Stimulated activated CD8-positive, alpha-beta memory T cell treated with anti-CD3 and anti-CD28 coated beads, Interleukin-2, amount 100 ng/mL, for 48 hours (primary cell): ENCODE measurements around the gene ECE2.
"Not testable (repeated sequence)": the region's sequence is repeated elsewhere in the genome, so short reads cannot be mapped to it uniquely, and the experiment has no call there.

Source experiments
- DNase-seq, 2 donors: peaks; one replicate each; pipeline ENCODE4 v3.0.0-alpha.2; 2020; ENCODE audit warnings: low read depth in 2 of 2

The ECE2 gene

GRCh38 chr3:184267249-184267648 is 8.6 kb upstream of the ECE2 start:
- not testable (repeated sequence) for DNase-seq

DNA sequence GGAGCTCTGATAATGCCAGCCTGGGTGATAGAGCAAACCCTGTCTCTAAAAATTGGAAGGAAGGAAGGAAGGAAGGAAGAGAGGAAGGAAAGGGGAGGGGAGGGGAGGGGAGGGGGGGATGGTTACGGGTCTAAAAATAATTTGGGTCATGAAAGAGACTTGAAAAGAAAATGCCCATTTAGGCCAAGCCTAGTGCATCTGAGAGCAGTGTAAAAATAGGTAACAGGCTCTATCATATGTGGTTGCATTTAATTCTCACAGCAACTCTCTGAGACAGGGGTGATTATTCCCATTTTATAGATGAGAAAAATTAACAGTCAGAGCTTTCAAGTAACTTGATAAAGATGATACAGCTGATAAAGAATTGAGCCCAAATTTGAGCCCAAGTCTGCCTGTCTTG is 3.6 kb upstream of the ECE2 start:
- DNase-seq = no peak

DNA sequence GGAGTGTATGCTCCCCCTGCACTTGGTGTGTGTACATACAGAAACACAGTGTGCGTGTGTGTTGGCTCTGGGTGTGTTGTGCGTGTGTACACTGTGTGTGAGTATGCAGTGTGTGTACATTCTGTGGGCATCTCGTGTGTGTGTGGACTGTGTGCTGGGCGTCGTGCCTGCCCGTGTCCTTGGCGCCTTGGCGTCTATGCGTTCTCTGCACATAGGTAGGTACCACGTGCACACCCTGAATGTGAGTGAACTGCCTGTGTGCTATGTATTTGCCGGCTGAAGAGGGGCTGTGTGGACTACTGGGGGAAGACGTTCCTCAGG is 481 bp upstream of the ECE2 start:
- DNase-seq = no peak

GRCh38 chr3:184277366-184277765 is 1.5 kb downstream of the ECE2 start:
- DNase-seq = no peak

DNA sequence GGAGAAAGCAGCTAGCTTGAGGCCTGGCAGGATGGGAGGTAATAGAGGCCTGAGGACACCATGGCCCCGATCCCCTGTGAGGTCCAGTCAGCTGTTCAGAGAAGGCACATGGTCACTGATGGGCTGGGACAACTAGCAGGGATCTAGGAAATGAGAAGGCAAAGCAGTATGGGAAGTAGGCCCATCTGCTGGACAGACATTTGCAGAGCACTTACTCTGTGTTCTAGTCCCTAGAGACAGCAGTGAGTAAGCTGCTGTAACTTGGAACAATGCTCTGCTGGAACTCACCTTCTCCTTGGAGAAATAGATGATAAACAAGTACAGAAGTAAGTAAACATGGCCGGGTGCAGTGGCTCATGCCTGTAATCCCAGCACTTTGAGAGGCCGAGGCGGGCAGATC is 7.1 kb downstream of the ECE2 start:
- no peak for DNase-seq

GRCh38 chr3:184283681-184284080 is 7.9 kb downstream of the ECE2 start:
- no peak for DNase-seq

DNA sequence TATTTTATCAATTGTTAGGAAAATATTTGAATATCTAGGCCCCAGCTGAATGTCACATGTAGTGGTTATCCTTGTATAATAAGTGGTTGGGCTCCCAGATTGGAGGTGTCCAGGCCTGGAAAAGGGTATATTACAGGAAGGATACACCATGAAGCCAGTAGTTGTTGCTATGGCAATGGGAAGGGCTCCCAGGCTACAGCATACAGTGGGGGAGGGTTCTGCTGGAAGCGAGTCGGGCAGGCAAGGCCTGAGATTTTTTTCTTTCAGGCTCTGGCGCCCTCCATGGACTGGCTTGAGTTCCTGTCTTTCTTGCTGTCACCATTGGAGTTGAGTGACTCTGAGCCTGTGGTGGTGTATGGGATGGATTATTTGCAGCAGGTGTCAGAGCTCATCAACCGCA is 8.9 kb downstream of the ECE2 start:
- no peak for DNase-seq

GRCh38 chr3:184289426-184289938 is 13.7 kb downstream of the ECE2 start:
- DNase-seq = peak; percentile 52 to 65

DNA sequence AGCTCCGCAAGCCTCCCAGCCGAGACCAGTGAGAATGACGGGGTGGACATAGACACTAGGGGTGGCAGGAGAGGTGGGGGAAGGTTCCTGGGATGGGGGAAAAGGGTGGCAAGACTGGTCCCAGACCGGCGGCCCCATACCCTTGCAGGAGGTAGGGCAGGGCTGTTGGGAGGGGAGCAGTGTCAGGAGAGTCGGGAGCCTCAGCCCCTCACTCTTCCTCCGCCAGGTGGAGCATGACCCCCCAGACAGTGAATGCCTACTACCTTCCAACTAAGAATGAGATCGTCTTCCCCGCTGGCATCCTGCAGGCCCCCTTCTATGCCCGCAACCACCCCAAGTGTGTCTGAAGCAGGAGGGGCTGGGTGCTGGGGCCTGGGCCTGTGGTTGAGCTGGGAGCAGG is 14.5 kb downstream of the ECE2 start:
- no peak for DNase-seq

- DNase-seq = no peak
Measured at GRCh38 chr3:184291044-184291737, 15.4 kb downstream of the ECE2 start.

DNA sequence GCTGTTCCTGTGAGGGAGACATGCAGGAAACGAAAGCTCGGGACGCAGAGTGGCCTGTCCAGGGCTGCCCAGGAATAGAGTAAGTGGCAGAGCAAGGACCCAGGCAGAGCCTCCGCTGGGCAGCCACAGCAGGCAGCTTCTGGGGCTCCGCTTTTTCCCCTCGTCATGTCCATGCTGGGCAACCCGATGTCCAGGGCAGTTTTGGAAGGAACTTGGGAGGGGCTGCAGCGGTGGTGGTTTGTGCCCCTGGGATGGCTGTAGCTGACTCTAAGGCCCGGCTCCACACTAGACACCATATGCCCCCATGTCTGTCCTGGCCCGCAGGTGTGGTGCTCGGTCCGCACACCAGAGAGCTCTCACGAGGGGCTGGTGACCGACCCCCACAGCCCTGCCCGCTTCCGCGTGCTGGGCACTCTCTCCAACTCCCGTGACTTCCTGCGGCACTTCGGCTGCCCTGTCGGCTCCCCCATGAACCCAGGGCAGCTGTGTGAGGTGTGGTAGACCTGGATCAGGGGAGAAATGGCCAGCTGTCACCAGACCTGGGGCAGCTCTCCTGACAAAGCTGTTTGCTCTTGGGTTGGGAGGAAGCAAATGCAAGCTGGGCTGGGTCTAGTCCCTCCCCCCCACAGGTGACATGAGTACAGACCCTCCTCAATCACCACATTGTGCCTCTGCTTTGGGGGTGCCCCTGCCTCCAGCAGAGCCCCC is 16.1 kb downstream of the ECE2 start:
- DNase-seq = no peak

GRCh38 chr3:184295771-184296170 is 19.9 kb downstream of the ECE2 start:
- no peak for DNase-seq

- no peak for DNase-seq
Measured at GRCh38 chr3:184296616-184297015, 20.8 kb downstream of the ECE2 start.

DNA sequence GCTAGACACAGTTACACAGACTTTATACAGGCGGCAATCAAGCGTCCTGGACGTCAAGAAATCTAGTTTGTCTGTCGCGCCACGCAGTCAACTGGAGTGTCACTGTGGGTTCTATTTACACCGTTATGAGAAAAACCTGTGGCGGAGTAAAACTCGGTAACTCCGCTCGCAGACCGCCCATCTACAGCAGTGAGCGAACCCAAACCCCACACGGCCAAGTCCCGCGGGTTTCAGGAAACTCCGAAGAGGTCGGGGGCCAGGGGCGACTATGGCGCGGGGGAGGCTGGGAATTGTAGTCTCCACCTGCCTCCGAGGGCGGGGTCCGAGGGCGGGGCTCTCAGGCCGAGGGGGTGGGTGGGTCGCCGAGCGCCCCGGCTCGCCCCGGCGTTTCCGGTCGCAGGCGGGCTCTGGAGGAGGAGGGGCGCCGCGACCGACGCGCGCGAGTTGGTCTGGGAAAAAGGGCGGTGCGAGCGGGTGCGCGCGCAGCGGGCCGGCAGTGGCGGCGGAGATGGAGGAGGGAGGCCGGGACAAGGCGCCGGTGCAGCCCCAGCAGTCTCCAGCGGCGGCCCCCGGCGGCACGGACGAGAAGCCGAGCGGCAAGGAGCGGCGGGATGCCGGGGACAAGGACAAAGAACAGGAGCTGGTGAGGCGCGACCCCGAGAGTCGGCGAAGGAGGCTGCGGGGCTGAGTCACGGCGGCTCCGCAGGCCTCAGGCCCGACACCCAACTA is 23.1 kb downstream of the ECE2 start, which contains the start of gene PSMD2:
PSMD2 (plus strand) TSS at position 483 of the 729 bp plus-strand sequence; CDS start at position 509, 26 bp downstream.
- DNase-seq = peak; percentile 98

DNA sequence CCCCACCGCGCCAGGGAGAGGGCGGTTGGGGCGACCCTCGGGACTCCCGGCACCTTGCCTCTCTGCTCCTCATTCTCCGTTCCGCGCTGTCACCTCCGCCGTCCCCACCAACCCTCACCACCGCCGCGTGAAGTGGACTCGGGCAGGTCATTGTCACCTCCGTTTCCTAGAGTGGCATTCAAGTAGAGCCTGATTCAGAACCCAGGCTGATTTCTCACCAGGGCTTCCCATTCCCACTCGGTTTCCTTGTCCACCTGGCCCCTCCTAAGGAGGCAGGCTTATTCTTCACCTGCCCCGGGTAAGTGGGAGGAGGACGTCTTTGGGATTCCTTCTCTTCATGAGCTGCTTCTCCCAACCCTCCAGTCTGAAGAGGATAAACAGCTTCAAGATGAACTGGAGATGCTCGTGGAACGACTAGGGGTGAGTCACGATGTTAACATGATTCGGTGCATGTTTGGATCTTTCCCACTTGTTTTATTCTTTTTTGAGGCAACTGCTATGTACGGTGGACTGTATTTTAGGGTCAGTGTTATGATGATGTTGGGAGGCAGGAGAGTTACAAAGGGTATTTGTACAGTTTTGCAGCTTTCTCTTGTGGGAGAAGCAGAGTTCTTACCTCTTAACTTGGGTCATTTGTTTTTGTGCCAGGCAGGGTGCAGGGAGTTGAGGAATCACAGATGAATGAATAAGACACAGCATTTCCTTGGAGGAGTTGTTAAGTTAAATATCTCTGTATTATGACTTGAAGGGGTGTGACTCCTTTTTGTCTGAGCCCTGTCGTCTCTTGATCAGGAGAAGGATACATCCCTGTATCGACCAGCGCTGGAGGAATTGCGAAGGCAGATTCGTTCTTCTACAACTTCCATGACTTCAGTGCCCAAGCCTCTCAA is 23.9 kb downstream of the ECE2 start:
- no peak for DNase-seq

DNA sequence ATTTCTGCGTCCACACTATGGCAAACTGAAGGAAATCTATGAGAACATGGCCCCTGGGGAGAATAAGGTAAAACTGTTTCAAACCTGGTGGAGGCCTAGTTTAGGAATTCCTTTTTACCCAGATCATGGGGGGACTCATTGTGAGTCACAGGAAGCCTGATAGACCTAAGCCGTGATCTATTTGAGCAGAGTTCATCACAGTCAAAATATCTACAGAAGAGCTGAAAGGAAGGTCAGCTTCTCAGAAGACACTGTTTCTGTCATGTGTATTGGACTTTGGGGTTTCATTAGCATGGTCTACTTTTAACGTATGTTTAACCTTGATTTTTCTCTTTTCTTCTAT is 24.5 kb downstream of the ECE2 start:
- no peak for DNase-seq

DNA sequence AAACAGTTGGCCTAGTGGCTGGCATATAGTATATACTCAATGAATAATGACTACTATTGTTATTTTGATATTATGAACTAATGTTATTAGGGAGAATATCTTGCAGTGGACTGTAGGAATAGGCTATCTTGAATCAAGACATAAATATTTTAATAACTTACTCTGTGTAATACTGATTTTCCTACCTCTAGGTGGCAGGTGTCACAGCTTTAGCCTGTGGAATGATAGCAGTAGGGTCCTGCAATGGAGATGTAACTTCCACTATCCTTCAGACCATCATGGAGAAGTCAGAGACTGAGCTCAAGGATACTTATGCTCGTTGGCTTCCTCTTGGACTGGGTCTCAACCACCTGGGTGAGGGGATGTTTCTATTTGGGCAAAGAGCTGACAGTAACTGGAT is 29.8 kb downstream of the ECE2 start:
- no peak for DNase-seq

DNA sequence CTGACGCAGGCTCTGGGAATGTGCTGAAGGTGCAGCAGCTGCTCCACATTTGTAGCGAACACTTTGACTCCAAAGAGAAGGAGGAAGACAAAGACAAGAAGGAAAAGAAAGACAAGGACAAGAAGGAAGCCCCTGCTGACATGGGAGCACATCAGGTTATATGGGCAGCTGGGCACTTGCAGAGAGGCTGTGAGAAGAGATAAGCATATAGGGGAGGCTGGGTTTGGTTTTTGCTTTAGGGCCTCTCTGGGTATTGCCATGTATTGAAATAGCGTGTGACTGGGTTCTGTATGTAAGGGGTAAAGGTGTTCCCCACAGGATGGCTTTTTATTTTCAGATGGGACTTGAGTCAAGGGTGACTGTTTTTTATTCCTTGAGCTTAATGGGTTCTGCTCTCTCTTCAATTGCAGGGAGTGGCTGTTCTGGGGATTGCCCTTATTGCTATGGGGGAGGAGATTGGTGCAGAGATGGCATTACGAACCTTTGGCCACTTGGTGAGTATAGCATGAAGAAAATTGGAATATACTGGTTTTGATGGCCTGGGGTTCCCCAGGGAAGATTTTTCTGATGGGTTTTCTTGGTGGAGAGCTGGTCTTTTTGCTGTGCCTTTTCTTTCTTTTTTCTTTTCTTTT is 30.6 kb downstream of the ECE2 start:
- no peak for DNase-seq

DNA sequence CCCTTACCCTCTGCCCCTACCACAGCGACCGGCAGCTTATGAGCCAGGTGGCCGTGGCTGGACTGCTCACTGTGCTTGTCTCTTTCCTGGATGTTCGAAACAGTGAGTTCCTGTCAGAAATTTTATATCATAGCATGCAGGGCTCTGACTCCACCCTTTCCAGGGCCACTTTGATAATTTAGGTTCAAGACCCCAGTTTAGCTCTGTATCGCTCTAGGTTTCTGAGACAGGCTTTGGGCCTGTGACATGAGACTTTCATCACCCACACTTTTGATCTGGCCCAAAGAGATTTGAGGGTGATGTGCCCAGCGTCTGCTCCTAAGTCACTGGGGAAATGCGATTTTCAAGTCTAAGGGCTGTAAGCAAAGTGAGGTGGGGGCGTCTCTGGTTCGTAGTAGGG is 32.1 kb downstream of the ECE2 start:
- no peak for DNase-seq

DNA sequence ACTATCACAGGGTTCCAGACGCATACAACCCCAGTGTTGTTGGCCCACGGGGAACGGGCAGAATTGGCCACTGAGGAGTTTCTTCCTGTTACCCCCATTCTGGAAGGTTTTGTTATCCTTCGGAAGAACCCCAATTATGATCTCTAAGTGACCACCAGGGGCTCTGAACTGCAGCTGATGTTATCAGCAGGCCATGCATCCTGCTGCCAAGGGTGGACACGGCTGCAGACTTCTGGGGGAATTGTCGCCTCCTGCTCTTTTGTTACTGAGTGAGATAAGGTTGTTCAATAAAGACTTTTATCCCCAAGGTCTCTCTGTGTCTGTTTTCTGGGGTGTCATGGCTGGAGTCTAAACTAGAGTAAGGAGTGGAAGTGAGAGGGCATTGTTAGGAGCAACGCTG is 32.9 kb downstream of the ECE2 start:
- DNase-seq = no peak

- DNase-seq = no peak
Measured at GRCh38 chr3:184311633-184312032, 35.8 kb downstream of the ECE2 start.

DNA sequence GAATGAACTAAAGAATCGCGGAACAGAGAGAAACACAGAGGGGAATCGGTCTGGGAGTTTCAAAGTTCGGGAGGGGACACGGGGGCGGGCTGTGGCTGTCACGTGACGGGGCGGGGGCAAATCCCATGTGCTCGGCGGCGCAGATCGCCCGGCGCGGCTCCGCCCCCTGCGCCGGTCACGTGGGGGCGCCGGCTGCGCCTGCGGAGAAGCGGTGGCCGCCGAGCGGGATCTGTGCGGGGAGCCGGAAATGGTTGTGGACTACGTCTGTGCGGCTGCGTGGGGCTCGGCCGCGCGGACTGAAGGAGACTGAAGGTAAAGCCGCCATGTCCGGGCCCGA is 38.5 kb downstream of the ECE2 start, which contains the start of gene EIF4G1:
EIF4G1 (plus strand) TSS at position 244 of the 337 bp plus-strand sequence. CDS start 1,191 bp downstream, outside the sequence.
- DNase-seq = peak; percentile 91 to 93
